PC-3 (cell line): ENCODE data around the gene FAM174B. TPM values are rescaled to one million over a fixed set of nuclear protein-coding genes. Genes with fewer than 3 reads are reported as not detected.
A peak's percentile ranks its signal among the peaks of the same experiment; 100 is the strongest.

Experiments
- ATAC-seq: fragments of 200-7000 bp; cut with Tn5 transposase; 2 replicates; pipeline ENCODE4 v1.9.1; 2020; ENCODE audit warnings: mild to moderate bottlenecking, moderate library complexity
- BruUV-seq: library from RNA; stranded (reverse); fragments of 400-500 nt; replicated peaks from 2 replicates; lab custom pipeline; 2021; lab: Mats Ljungman, UMichigan
- CTCF ChIA-PET: fragments of 300-600 bp; sonication (Branson Sonifier 250); formaldehyde crosslinking; loops from one replicate; lab custom pipeline; 2022; ENCODE audit warnings: antibody characterized with exemption; lab: Charles Lee
- POLR2A ChIA-PET: fragments of 300-600 bp; sonication (Branson Sonifier 250); formaldehyde crosslinking; loops from one replicate; lab custom pipeline; 2022; ENCODE audit warnings: antibody characterized with exemption; ENCODE audit not compliant: unreplicated experiment; lab: Charles Lee
- DNase-seq: peaks from one replicate; pipeline ENCODE4 v3.0.0-alpha.2; 2015
- H2AFZ ChIP-seq: fragments of 300-600 bp; sonication (generic); 2 replicates; pipeline ENCODE4 v1.6.0; 2016; ENCODE audit warnings: antibody characterized with exemption, low read length
- H3F3A ChIP-seq: fragments of 300-600 bp; sonication (generic); one replicate; pipeline ENCODE4 v1.6.0; 2017; ENCODE audit warnings: antibody characterized with exemption, low read length, control low read depth, mild to moderate bottlenecking; ENCODE audit not compliant: unreplicated experiment
- H3K27ac ChIP-seq: fragments of 300-600 bp; sonication (generic); 2 replicates; pipeline ENCODE4 v1.5.1; 2016; ENCODE audit warnings: mild to moderate bottlenecking, low read length
- H3K27me3 ChIP-seq: fragments of 300-600 bp; sonication (generic); 2 replicates; pipeline ENCODE4 v1.6.1; 2016; ENCODE audit warnings: low read length, mixed read lengths
- H3K36me3 ChIP-seq: fragments of 300-600 bp; sonication (generic); 2 replicates; pipeline ENCODE4 v1.6.1; 2016; ENCODE audit warnings: low read depth, mixed run types, low read length, mixed read lengths
- H3K4me1 ChIP-seq: fragments of 300-600 bp; sonication (generic); 2 replicates; pipeline ENCODE4 v1.5.1; 2016; ENCODE audit warnings: low read length; ENCODE audit not compliant: insufficient read depth
- H3K4me2 ChIP-seq: fragments of 300-600 bp; sonication (generic); 2 replicates; pipeline ENCODE4 v1.6.0; 2016; ENCODE audit warnings: low read length
- H3K4me3 ChIP-seq: fragments of 300-600 bp; sonication (generic); 2 replicates; pipeline ENCODE4 v1.5.1; 2016; ENCODE audit warnings: mild to moderate bottlenecking, low read length, mixed read lengths
- H3K79me2 ChIP-seq: fragments of 300-600 bp; sonication (generic); 2 replicates; pipeline ENCODE4 v1.6.1; 2017; ENCODE audit warnings: low read length, mixed read lengths
- H3K9ac ChIP-seq: fragments of 300-600 bp; sonication (generic); 2 replicates; pipeline ENCODE4 v1.6.0; 2016; ENCODE audit warnings: mild to moderate bottlenecking, low read length
- H3K9me2 ChIP-seq: fragments of 300-600 bp; sonication (generic); replicated peaks from 2 replicates; pipeline ENCODE4 v1.6.1; 2016; ENCODE audit warnings: mixed run types, low read length, mixed read lengths
- H3K9me3 ChIP-seq: fragments of 300-600 bp; sonication (generic); 2 replicates; pipeline ENCODE4 v1.6.1; 2016; ENCODE audit warnings: low read length, mixed read lengths
- H4K20me1 ChIP-seq: fragments of 300-600 bp; sonication (generic); 2 replicates; pipeline ENCODE4 v1.6.1; 2016; ENCODE audit warnings: low read length, mixed read lengths
- CTCF ChIP-seq: fragments of 300-600 bp; sonication (generic); conservative IDR thresholded peaks from 2 replicates; pipeline ENCODE4 v1.5.1; 2017; ENCODE audit warnings: antibody characterized with exemption, low read depth, mild to moderate bottlenecking, low read length
- EZH2 ChIP-seq: fragments of 300-600 bp; sonication (generic); IDR thresholded peaks from one replicate; pipeline ENCODE4 v1.6.1; 2017; ENCODE audit warnings: antibody characterized with exemption, mild to moderate bottlenecking, low read length; ENCODE audit not compliant: unreplicated experiment
- EZH2phosphoT487 ChIP-seq: fragments of 300-600 bp; sonication (generic); IDR thresholded peaks from 2 replicates; pipeline ENCODE4 v1.6.1; 2018; ENCODE audit warnings: mild to moderate bottlenecking, antibody characterized with exemption, low read length, borderline replicate concordance
- intact Hi-C: fragments of 100-400 bp; cut with micrococcal nuclease; formaldehyde crosslinking; loops from 2 replicates; pipeline ENCODE4 v1.9.0; 2023
- total RNA-seq: library from RNA; depleted of rRNA; stranded (reverse); fragments of >200 nt; gene quantifications from 2 replicates; pipeline ENCODE4 v1.2.3, GENCODE V29; 2014

The FAM174B gene
- total RNA-seq, 1 experiment from 2014 or later: 9.6 TPM

- Histone ChIP-seq H3K4me2 (peak overlapping the region; percentile 65; the same call in 1 of the 2 replicates), H3K9me3 (no peaks in the 10 kb centered on the region; the same call in 1 of the 2 replicates), H3K79me2 (peaks cover 91% of the 10 kb centered on the region), H3F3A (no peaks in the 10 kb centered on the region), H3K36me3 (no peaks in the 10 kb centered on the region; the same call in 1 of the 2 replicates), H2AFZ (no peak overlapping the region), H3K9me2 (no peaks in the 10 kb centered on the region), H4K20me1 (no peaks in the 10 kb centered on the region), H3K4me3 (no peak overlapping the region), H3K9ac (no peak overlapping the region), H3K27ac (no peak overlapping the region), H3K27me3 (no peaks in the 10 kb centered on the region), H3K4me1 (peaks cover 40% of the 10 kb centered on the region)
- intact Hi-C loops: no loop called here
- POLR2A ChIA-PET: no interaction called here
- BruUV-seq: no TSS peak
- no peak for DNase-seq
- no peak for ATAC-seq
- CTCF ChIA-PET: no interaction called here
- TF ChIP-seq EZH2phosphoT487: no peak
- no peak for TF ChIP-seq EZH2
- TF ChIP-seq CTCF: no peak
These were observed 4.6 kb downstream of the FAM174B start for GRCh38 chr15:92650966-92651365.

DNA sequence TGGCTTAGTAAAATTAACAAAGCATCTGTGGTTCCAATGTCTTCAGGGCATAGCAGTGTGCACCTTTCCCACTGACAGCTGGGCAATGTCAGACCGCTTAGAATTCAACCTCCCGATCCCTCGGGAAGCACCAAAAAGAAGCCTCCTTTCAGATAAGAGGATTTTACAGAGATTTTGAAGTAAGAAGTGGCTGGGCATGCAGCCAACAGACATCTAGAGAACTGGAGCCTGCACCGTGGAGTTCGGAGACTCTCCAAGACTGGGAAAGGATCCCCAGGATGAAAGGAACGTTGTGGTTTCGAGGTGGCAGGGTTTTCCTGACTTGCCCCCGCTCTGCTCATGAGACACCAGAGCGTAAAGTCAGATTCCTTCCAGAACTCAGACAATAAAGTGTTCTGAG lies 5.3 kb downstream of the FAM174B start:
- Histone ChIP-seq H3K27ac (no peak overlapping the region), H3K9ac (no peak overlapping the region), H3K36me3 (no peaks in the 10 kb centered on the region; the same call in 1 of the 2 replicates), H3K4me2 (peak overlapping the region; percentile 65), H3K9me2 (no peaks in the 10 kb centered on the region), H3K79me2 (peaks cover 94% of the 10 kb centered on the region), H2AFZ (no peak overlapping the region), H3K27me3 (no peaks in the 10 kb centered on the region), H3F3A (no peaks in the 10 kb centered on the region), H3K4me1 (peaks cover 44% of the 10 kb centered on the region), H3K4me3 (peak overlapping the region; percentile 45; the same call in 1 of the 2 replicates), H4K20me1 (no peaks in the 10 kb centered on the region), H3K9me3 (no peaks in the 10 kb centered on the region; the same call in 1 of the 2 replicates)
- intact Hi-C loops: no loop called here
- no peak for DNase-seq
- BruUV-seq: no TSS peak
- POLR2A ChIA-PET: no interaction called here
- TF ChIP-seq EZH2phosphoT487 (no peak), EZH2 (no peak), CTCF (no peak)
- CTCF ChIA-PET: no interaction called here
- no peak for ATAC-seq

DNA sequence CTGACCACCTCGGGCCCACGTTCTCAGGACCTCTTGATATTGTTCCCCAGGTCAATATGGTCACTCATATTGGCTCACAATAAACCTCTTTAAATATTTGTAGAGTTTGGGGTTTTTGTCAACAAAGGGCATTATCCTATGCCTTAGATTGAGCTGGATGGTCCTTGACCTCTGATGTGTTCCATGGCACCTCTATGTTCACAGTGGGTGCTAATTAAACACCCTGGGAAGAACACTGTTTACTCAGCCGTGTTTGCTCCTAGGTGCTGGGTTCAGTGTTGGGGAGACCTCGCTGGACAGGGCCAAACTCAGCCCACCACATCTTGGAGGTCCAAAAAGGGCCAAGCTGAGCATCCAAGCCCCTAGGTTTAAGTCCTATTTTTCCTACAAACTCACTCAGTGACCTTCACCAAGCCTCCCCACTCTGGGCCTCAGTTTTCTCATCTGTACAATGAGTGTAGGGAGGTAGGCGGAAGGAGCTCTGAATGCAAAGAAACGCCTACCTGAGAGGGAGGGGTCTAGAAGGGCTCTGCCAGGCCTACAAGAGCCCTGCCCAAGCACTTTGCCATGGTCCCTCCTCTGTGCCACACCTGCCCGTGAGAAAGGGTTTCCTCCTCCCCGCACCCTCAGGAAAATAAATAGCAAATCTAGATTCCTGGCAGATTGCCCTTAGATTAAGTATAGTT lies 7.2 kb downstream of the FAM174B start:
- no peak overlapping the region for H3K27ac ChIP-seq
- H3K4me1 ChIP-seq: peaks cover 51% of the 10 kb centered on the region
- ATAC-seq: no peak
- H2AFZ ChIP-seq: no peak overlapping the region
- intact Hi-C loops: no loop called here
- H3K4me2 ChIP-seq: no peak overlapping the region
- DNase-seq: no peak
- TF ChIP-seq CTCF (no peak), EZH2phosphoT487 (no peak), EZH2 (no peak)
- H3K9ac ChIP-seq: no peak overlapping the region
- no peaks in the 10 kb centered on the region; the same call in 1 of the 2 replicates for H3K9me3 ChIP-seq
- H3K4me3 ChIP-seq: no peak overlapping the region
- CTCF ChIA-PET: no interaction called here
- H3F3A ChIP-seq: peaks cover 6% of the 10 kb centered on the region
- H3K9me2 ChIP-seq: no peaks in the 10 kb centered on the region
- H4K20me1 ChIP-seq: no peaks in the 10 kb centered on the region
- BruUV-seq: no TSS peak
- no peaks in the 10 kb centered on the region; the same call in 1 of the 2 replicates for H3K36me3 ChIP-seq
- H3K27me3 ChIP-seq: no peaks in the 10 kb centered on the region
- H3K79me2 ChIP-seq: peaks cover 84% of the 10 kb centered on the region
- POLR2A ChIA-PET: no interaction called here
